Articular chondrocyte of knee joint (primary cell): ENCODE data around the gene CDK5RAP2. TPM values are rescaled to one million over a fixed set of nuclear protein-coding genes. Genes with fewer than 3 reads are reported as not detected.

Experiments
- total RNA-seq: library from RNA; depleted of rRNA; stranded (reverse); fragments of >200 nt; gene quantifications from 2 replicates; pipeline ENCODE4 v1.2.3, GENCODE V29; 2012

Gene CDK5RAP2
- total RNA-seq: 51.6 and 57.7 TPM in 2 replicates

GRCh38 chr9:120580051-120580896 lies at the start of gene CDK5RAP2:
Gene CDK5RAP2, minus strand, starts transcription at chr9:120580167. Its CDS starts 189 bp downstream, at chr9:120579978.

Other genes starting within 250 kb of the CDK5RAP2 start
- gene MEGF9, start 134.3 kb upstream of the CDK5RAP2 start, total RNA-seq: 24.4 and 30.1 TPM in 2 replicates
- 53.4 and 55.2 TPM in 2 replicates for gene FBXW2, start 213.2 kb upstream of the CDK5RAP2 start, total RNA-seq